Bronchus fibroblast of lung (primary cell): ENCODE results near the gene LMX1B. TPM values are rescaled to one million over a fixed set of nuclear protein-coding genes. Genes with fewer than 3 reads are reported as not detected.

Experiments used
- total RNA-seq: library from RNA; depleted of rRNA; stranded (reverse); fragments of >200 nt; gene quantifications from 2 replicates; pipeline ENCODE4 v1.2.3, GENCODE V29; 2015

The LMX1B gene
- not detected in 2 replicates for total RNA-seq

GRCh38 chr9:126613651-126614050 lies at the start of gene LMX1B:
Gene LMX1B (plus strand): TSS chr9:126613928. CDS start chr9:126614450, 522 bp downstream.

Other genes starting within 250 kb of the LMX1B start
- 3.0 TPM in 2 replicates for gene ZBTB43, start 191.1 kb downstream of the LMX1B start, total RNA-seq
- 2.1 and 2.4 TPM in 2 replicates for gene ZBTB34, start 246.7 kb downstream of the LMX1B start, total RNA-seq